Heart left ventricle (tissue), 16 donors: ENCODE results near the gene MMAA. TPM values are rescaled to one million over a fixed set of nuclear protein-coding genes. Genes with fewer than 3 reads are reported as not detected.

Experiments used
- ATAC-seq, 4 donors: fragments of 200-7000 bp; cut with Tn5 transposase; one replicate each; pipeline ENCODE4 v1.9.1; 2020 to 2022; ENCODE audit warnings: moderate library complexity in 4 of 4, mild to moderate bottlenecking in 3 of 4, moderate number of reproducible peaks in 1 of 4
- DNase-seq, 5 donors: peaks; one replicate each; pipeline ENCODE4 v3.0.0-alpha.2; 2020
- H3K27ac ChIP-seq, 12 donors: fragments of 200-600 bp; sonication (generic) in 4 of 12; one replicate each; pipeline versions ENCODE4 v1.5.0 to v1.8.0; 2016 to 2022; ENCODE audit warnings: mild to moderate bottlenecking in 2 of 12
- H3K27me3 ChIP-seq, 9 donors: fragments of 200-600 bp; sonication (generic) in 2 of 9; one replicate each; pipeline versions ENCODE4 v1.5.1 to v1.8.0; 2016 to 2022; ENCODE audit warnings: mild to moderate bottlenecking in 3 of 9
- H3K36me3 ChIP-seq, 9 donors: fragments of 200-600 bp; sonication (generic) in 2 of 9; one replicate each; pipeline versions ENCODE4 v1.5.0 to v1.8.0; 2018 to 2022; ENCODE audit warnings: mild to moderate bottlenecking in 2 of 9
- H3K4me1 ChIP-seq, 12 donors: fragments of 200-600 bp; sonication (generic) in 4 of 12; one replicate each; pipeline versions ENCODE4 v1.5.0 to v1.8.0; 2016 to 2022; ENCODE audit warnings: mild to moderate bottlenecking in 3 of 12
- H3K4me3 ChIP-seq, 12 donors: fragments of 200-600 bp; sonication (generic) in 4 of 12; one replicate each; pipeline versions ENCODE4 v1.5.0 to v1.8.0; 2017 to 2022; ENCODE audit warnings: mild to moderate bottlenecking in 9 of 12, moderate library complexity in 4 of 12
- H3K9me3 ChIP-seq, 12 donors: fragments of 200-600 bp; sonication (generic) in 4 of 12; one replicate each; pipeline versions ENCODE4 v1.5.0 to v1.8.0; 2016 to 2022; ENCODE audit warnings: mild to moderate bottlenecking in 1 of 12
- POLR2A ChIP-seq, 2 donors: fragments of 450-650 bp; IDR thresholded peaks; one replicate each; pipeline ENCODE4 v1.6.1; 2017; ENCODE audit warnings: antibody characterized with exemption in 2 of 2, mild to moderate bottlenecking in 2 of 2, moderate library complexity in 2 of 2
- WGBS, 4 donors: extraction: QIAGEN DNeasy Blood & Tissue Kit in 2 of 4; methylation state at CpG; one replicate each; pipeline versions ENCODE4 v1.1.5 to v1.1.7; 2013 to 2018; 5-methylcytosine and 5-hydroxymethylcytosine counted together
- intact Hi-C, 10 donors: fragments of 100-400 bp; cut with DNase I; formaldehyde crosslinking; loops; one replicate each; pipeline versions ENCODE4 v1.11.1 to v1.14.2; 2022
- polyA plus RNA-seq, 2 donors: library from polyadenylated mRNA; stranded (reverse); fragments of 200-250 nt; gene quantifications; one replicate each; pipeline ENCODE4 v1.2.3, GENCODE V29; 2013
- total RNA-seq, 9 donors: library from RNA; depleted of rRNA in 2 of 9; stranded (reverse); fragments of >200 nt in 2 of 9; fragmentation: NEBNext Ultra II Directional in 3 of 9; extraction: Animal tissue kit (Norgen Biotek cat#: 25700) in 3 of 9; gene quantifications; one replicate each; pipeline versions ENCODE4 v1.1.0 to v1.2.4, GENCODE V29; 2016 to 2023
- TF ChIP-seq, protein P1 (sequence below), 12 donors: fragments of 200-600 bp; sonication (generic) in 4 of 12; IDR thresholded peaks; one replicate each; pipeline versions ENCODE4 v1.5.0 to v1.8.0; 2018 to 2022; ENCODE audit warnings: antibody characterized with exemption in 12 of 12, mild to moderate bottlenecking in 5 of 12
- donor health status: ischemic (EF 13 %, LVEDD 7.1; RV severe dilation, severe dysfunction).
- donor health status: healthy with polysubstance abuse.
- donor health status: DM: no; HTN: yes; CAD: no.
- donor health status: DM: no; HTN: no; CAD: no.
- donor health status: ischemic (EF 25% LVEDD 6.9; RV normal size, moderate dysfunction).
- donor health status: ischemic (EF 25% LVEDD 5.7; RV mildly dilated, moderate dysfunction).
- donor health status: healthy.
- donor health status: DM: yes; HTN: yes; CAD: no.
- donor health status: ischemic (EF 35%, LVEDD 5.7; RV mildly dilated, moderate dysfunction).
- donor health status: nonischemic (EF 11% LVEDD 7.7; RV severe dilation, severe dysfunction).
- donor health status: DM: yes; HTN: yes; CAD: no.
- donor health status: PGD.
- donor health status: ischemic (EF 29% LVEDD 5.4; RV normal size, mild dysfunction).
- donor health status: nonischemic (EF 23%, LVEDD 6.1; RV moderate dilation, normal function).

MMAA gene
- total and polyA plus RNA-seq, 11 donors, result 3.3 to 12.6 (median 7.7) TPM

DNA sequence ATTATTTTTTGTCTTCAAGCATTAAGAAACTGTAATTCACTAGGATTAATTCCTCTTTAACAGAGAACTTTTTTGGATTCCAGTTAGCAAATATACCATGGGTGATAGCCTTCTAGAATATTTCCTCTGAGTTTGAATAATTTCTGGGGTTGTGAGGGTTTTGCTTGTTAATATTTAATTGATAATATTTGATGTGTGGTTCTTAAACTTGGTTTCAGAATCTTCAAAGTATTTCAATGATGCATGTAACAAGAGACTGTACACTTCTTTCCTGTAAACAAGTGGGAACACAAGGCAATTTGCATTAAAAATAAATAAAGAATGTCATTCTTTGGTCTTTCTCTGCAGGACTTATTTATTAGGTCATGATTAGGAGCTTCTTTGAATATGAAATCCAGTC is 51.2 kb downstream of the MMAA start:
- Histone ChIP-seq H3K36me3 (no peaks in the 10 kb centered on the region), H3K27me3 (no peaks in the 10 kb centered on the region), H3K9me3 (no peaks in the 10 kb centered on the region), H3K4me1 (peaks cover 0 to 6% (median 0%) of the 10 kb centered on the region in 12 donors), H3K27ac (no peak overlapping the region), H3K4me3 (no peak overlapping the region)
- no peak for TF ChIP-seq POLR2A (IDR thresholded peaks at IDR 0.05)
- TF ChIP-seq, protein P1, sequence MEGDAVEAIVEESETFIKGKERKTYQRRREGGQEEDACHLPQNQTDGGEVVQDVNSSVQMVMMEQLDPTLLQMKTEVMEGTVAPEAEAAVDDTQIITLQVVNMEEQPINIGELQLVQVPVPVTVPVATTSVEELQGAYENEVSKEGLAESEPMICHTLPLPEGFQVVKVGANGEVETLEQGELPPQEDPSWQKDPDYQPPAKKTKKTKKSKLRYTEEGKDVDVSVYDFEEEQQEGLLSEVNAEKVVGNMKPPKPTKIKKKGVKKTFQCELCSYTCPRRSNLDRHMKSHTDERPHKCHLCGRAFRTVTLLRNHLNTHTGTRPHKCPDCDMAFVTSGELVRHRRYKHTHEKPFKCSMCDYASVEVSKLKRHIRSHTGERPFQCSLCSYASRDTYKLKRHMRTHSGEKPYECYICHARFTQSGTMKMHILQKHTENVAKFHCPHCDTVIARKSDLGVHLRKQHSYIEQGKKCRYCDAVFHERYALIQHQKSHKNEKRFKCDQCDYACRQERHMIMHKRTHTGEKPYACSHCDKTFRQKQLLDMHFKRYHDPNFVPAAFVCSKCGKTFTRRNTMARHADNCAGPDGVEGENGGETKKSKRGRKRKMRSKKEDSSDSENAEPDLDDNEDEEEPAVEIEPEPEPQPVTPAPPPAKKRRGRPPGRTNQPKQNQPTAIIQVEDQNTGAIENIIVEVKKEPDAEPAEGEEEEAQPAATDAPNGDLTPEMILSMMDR (IDR thresholded peaks at IDR 0.05), result no peak
- DNase-seq, result no peak
- ATAC-seq, result no peak
- intact Hi-C loops, result no loop called here

DNA sequence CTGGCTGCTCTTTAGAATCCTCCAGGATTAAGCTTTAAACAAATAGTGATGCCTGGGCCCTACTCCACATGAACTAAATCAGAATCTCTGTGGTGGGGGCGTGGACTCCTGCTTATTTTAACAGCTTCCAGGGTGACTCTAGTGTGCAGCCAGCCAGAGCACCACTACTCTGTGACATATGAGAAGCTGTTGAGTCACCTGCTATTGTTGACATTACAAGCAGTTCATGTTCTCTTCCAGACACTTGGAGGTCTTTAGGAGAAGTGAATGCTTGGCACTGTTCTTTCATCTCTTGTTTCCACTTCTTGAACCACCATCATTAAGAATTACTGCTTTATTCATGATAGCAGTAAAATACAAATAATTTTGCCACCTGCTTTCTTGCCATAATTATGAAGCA is 60.3 kb downstream of the MMAA start:
- Histone ChIP-seq H3K9me3 (peaks cover 0 to 20% (median 5%) of the 10 kb centered on the region in 12 donors), H3K36me3 (no peaks in the 10 kb centered on the region), H3K27me3 (no peaks in the 10 kb centered on the region), H3K4me3 (no peak overlapping the region), H3K4me1 (peaks cover 0 to 18% (median 13%) of the 10 kb centered on the region in 12 donors), H3K27ac (peak overlapping the region in 9 of 12 donors; percentile 3 to 53 (median 21))
- intact Hi-C loops, result no loop called here
- peak in 4 of 5 donors; percentile 17 to 68 (median 40) for DNase-seq
- WGBS, 4 donors, result 35 to 54% (median 37%) methylated on average over 1 of the region's 1 CpG
- ATAC-seq, result peak; percentile 93 to 98 (median 96)
- TF ChIP-seq, protein P1 (IDR thresholded peaks at IDR 0.05), result no peak
- TF ChIP-seq POLR2A (IDR thresholded peaks at IDR 0.05), result no peak

DNA sequence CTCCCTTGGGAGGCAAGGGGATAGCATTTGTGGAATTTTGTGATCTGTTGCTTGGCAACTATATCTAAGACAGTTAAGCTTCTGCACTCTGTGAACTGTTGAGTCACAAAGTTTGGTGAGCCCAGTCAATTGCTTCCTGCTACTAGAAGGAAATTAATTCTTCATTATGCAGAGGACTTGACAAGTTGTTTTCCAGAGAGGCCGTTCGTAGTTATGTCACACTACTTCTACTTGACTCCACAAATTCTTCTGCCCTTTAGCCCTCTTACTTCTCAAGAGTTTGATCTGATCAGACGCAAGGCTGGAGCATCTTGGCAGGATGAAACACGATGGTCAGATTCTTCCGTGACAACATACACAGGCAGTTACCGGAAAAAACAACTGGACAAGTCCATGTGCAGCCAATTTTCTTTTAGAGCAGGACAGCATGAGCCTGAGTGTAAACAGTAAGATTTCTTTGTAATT is 60.8 kb downstream of the MMAA start, which contains the start of gene C4orf51:
Gene C4orf51 (plus strand): TSS at position 156 of the 465 bp plus-strand sequence. CDS start 58 bp downstream, at position 214.
- DNase-seq (peak in 1 of 5 donors; percentile 26), ATAC-seq (peak; percentile 54 to 74 (median 64))
- H3K4me3 ChIP-seq, result no peak within 1 kb of the TSS
- 5 to 13% (median 8%) methylated on average over 6 of the region's 6 CpGs for WGBS, 4 donors
- peaks cover 0 to 20% (median 5%) of the 10 kb centered on the region in 12 donors for H3K9me3 ChIP-seq
- H3K27ac ChIP-seq, result peak within 1 kb of the TSS in 9 of 12 donors; percentile 3 to 53 (median 22)
- H3K27me3 ChIP-seq, result no peaks in the 10 kb centered on the region
- no peaks in the 10 kb centered on the region for H3K36me3 ChIP-seq
- intact Hi-C loops, result loop anchor here in 2 of 10 donors (5.0 to 10.0 kb wide), 2 partner anchors 52 to 55 kb away; no protein-coding TSS in a partner anchor
- TF ChIP-seq POLR2A (IDR thresholded peaks at IDR 0.05), result no peak
- TF ChIP-seq, protein P1 (IDR thresholded peaks at IDR 0.05), result no peak
- H3K4me1 ChIP-seq, result peaks cover 0 to 18% (median 13%) of the 10 kb centered on the region in 12 donors

DNA sequence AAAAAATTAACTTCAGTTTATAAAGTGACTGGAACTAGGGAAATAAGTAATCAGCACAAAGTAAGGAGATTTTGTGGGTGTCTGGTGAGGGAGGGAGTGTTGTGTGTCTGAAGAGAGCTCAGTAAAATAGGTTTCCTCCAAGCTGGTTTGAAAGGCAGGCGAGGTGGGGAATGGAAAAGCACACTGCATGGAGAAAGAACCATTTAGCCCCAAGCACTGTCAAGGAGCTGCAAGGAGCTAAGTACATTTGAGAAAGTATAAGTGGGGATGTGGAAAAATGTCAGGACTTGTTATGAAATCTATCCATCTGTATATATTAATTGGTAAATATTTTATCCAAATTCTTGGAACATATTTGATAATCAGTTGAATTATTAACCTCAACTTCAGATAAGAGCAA is 61.7 kb downstream of the MMAA start:
- TF ChIP-seq, protein P1 (IDR thresholded peaks at IDR 0.05), result no peak
- no peak for TF ChIP-seq POLR2A (IDR thresholded peaks at IDR 0.05)
- H3K36me3 ChIP-seq, result no peaks in the 10 kb centered on the region
- H3K27ac ChIP-seq, result no peak overlapping the region
- ATAC-seq (no peak), DNase-seq (no peak)
- intact Hi-C loops, result loop anchor here in 2 of 10 donors (5.0 to 10.0 kb wide), 2 partner anchors 51 to 56 kb away; no protein-coding TSS in a partner anchor
- H3K4me3 ChIP-seq, result no peak overlapping the region
- 88 to 100% (median 92%) methylated on average over 1 of the region's 1 CpG for WGBS, 4 donors
- peaks cover 0 to 20% (median 5%) of the 10 kb centered on the region in 12 donors for H3K9me3 ChIP-seq
- no peaks in the 10 kb centered on the region for H3K27me3 ChIP-seq
- H3K4me1 ChIP-seq, result peaks cover 0 to 18% (median 13%) of the 10 kb centered on the region in 12 donors
